ENCODE results near the gene CD81. TPM values are rescaled to one million over a fixed set of nuclear protein-coding genes. Genes with fewer than 3 reads are reported as not detected.

Gene CD81
- total and polyA plus RNA-seq, 10 of the 15 experiments (the other 5 are each of a cell fraction or from before 2014, with no cell fraction given) = 2.0 to 145 (median 57.2) TPM

GRCh38 chr11:2369320-2369719 lies 7.8 kb upstream of the CD81 start:
- ChIA-PET RAD21 (ENCODE audit: unreplicated experiment) (no interaction called here), SMC1A (ENCODE audit: uncharacterized antibody, unreplicated experiment) (no interaction called here), CTCF (no interaction called here), POLR2A (no interaction called here)
- Histone ChIP-seq H3K27me3 (replicated peaks in 1 of 2; ENCODE audit: control insufficient read depth in 2 of 2, insufficient read depth in 2 of 2, low read length in 1 of 2) (no peaks in the 10 kb centered on the region; a peak in 2 of 4 replicates), H3K4me3 (no peak overlapping the region), H4K20me1 (ENCODE audit: control insufficient read depth, insufficient read depth) (no peaks in the 10 kb centered on the region), H3K9me3 (replicated peaks; ENCODE audit: control insufficient read depth, insufficient read depth, low read length) (no peaks in the 10 kb centered on the region), H2AFZ (ENCODE audit: control insufficient read depth, low read depth, low read length) (no peak overlapping the region), H3K4me2 (ENCODE audit: control insufficient read depth, insufficient read depth) (no peak overlapping the region), H3K27ac (ENCODE audit: control insufficient read depth, insufficient read depth) (no peak overlapping the region), H3K4me1 (ENCODE audit: control insufficient read depth, insufficient read depth, low read length) (no peaks in the 10 kb centered on the region), H3K79me2 (ENCODE audit: control insufficient read depth, insufficient read depth, low read length) (no peaks in the 10 kb centered on the region), H3K9ac (ENCODE audit: control insufficient read depth, insufficient read depth, low read length) (no peak overlapping the region), H3K36me3 (ENCODE audit: control insufficient read depth in 2 of 2, insufficient read depth in 2 of 2, low read length in 1 of 2) (no peaks in the 10 kb centered on the region)
- intact Hi-C loops (cut with micrococcal nuclease; ENCODE audit: unreplicated experiment) (no loop called here), in situ Hi-C loops (cut with MboI) (no loop called here)
- FAIRE-seq = no peak
- WGBS (ENCODE audit: insufficient coverage, insufficient replicate concordance, low lambda C conversion rate, missing lambda C conversion rate) = 61% methylated on average over 12 of the region's 12 CpGs
- TF ChIP-seq YY1 (IDR thresholded peaks at IDR 0.05; ENCODE audit: low read depth, low read length) (no peak), NKRF (conservative IDR thresholded peaks at IDR 0.05) (no peak), MLLT1 (IDR thresholded peaks at IDR 0.05) (no peak), EGR1 (IDR thresholded peaks at IDR 0.05; ENCODE audit: borderline replicate concordance in 1 of 2, low read depth in 2 of 2, low read length in 2 of 2) (no peak)
- ATAC-seq = no peak
- DNase-seq (ENCODE audit: low read depth, low spot score) = no peak
- no TSS peak for BruUV-seq (replicated peaks)

All from GM12878 (cell line).